HG03469 (cell line): Measurements from ENCODE around the gene CIAO1.
A peak's percentile ranks its signal among the peaks of the same experiment; 100 is the strongest.
"Not testable (repeated sequence)": the region's sequence is repeated elsewhere in the genome, so short reads cannot be mapped to it uniquely, and the experiment has no call there.

Source experiments
- ATAC-seq: cut with Tn5 transposase; IDR thresholded peaks from one replicate; pipeline ENCODE4 v1.9.1; 2021; ENCODE audit warnings: mild to moderate bottlenecking, moderate library complexity, moderate number of reproducible peaks; ENCODE audit not compliant: unreplicated experiment

The CIAO1 gene

GRCh38 chr2:96274355-96275056 lies 8.5 kb downstream of the CIAO1 start:
- ATAC-seq, result no peak

GRCh38 chr2:96276787-96277499 lies 10.9 kb downstream of the CIAO1 start:
- ATAC-seq, result no peak

DNA sequence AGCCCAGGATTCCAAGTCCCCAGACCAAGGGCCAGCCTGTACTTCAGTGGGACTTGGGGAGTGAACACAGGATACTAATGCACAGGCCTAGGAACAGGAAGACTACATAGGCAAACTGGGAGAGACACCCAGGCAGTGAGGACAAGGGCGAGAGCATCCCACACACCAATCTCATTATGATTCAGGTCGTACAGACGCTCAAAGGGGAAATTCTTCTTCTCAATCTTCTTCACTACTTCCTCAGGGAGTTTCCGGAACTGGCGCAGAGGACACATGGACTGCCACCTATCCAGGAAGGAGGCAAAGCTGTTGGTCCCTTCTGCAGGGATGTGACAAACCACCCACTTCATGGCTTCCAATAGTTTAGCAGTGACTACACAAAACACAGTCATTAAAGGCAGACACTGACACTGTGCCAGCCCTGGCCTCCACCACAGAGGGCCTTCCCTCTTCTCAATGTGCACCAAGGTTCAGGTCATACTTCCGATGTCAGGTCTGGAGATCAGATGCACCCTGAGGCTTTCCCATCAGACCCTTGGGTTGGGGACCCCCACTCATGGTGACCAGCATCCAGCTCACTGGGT lies 21.3 kb downstream of the CIAO1 start:
- no peak for ATAC-seq

DNA sequence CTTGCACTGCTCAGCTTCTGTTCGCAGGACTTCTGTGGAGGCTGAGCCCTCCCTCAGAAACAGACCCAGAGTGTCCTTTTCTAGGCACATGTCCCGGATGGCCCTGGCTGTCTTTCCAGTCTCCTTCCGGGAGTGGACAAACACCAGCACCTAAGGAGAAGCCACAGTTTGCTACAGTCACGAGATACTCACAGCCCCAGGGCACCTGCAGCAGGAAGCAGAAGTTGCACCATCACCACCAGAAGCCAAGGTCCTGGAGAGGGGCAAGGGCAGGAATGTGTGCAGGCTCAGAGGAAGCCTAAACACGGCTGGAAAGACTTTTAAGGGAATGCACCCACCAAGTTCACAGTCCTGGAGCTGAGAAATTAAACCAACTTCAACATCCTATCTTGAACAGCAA lies 25.7 kb downstream of the CIAO1 start:
- no peak for ATAC-seq

- not testable (repeated sequence) for ATAC-seq
Observed at GRCh38 chr2:96294271-96294670, 28.2 kb downstream of the CIAO1 start.

GRCh38 chr2:96296925-96297324 lies 30.9 kb downstream of the CIAO1 start:
- ATAC-seq, result no peak

DNA sequence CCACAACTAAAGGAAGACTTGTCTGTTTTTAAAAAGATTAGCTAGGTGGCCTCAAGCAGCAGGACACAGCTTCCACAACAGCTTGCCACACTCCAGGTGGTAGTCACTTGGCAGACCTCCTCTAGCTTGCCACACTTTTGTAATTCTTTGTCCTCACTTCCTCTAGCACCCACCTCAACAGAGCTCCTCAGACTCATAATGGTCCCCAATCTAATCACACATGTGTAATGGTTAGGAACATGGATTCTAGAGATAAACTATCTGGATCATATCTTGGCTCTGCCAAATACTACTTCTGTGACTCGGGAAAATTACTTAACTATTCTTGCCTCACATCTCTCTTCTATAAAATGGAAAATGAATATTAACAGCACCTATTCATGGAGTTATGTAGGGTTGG lies 35.8 kb downstream of the CIAO1 start:
- no peak for ATAC-seq

- ATAC-seq, result no peak
Observed at GRCh38 chr2:96304606-96305005, 38.6 kb downstream of the CIAO1 start.

GRCh38 chr2:96305091-96305978 lies 39.3 kb downstream of the CIAO1 start, which contains the start of gene SNRNP200:
Gene SNRNP200 (minus strand): TSS chr2:96305546. CDS start chr2:96305437, 109 bp downstream.
- peak; percentile 74 for ATAC-seq

- no peak for ATAC-seq
Observed at GRCh38 chr2:96305979-96306308, 39.9 kb downstream of the CIAO1 start.

GRCh38 chr2:96306370-96306769 lies 40.3 kb downstream of the CIAO1 start:
- no peak for ATAC-seq

DNA sequence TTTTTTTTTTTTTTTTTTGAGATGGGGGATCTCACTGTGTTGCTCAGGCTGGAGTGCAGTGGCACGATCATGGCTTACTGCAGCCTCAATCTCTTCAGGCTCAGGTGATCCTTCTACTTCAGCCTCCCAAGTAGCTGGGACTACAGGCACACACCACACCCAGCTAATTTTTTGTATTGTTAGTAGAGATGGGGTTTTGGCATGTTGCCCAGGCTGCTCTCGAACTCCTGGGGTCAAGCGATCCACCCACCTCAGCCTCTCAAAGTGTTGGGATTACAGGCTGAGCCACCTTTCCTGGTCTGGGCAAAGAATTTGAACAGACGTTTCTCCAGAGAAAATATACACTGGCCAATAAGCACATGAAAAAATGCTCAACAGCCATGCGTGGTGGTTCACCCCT lies 42.2 kb downstream of the CIAO1 start:
- no peak for ATAC-seq

GRCh38 chr2:96315005-96315399 lies 49.0 kb downstream of the CIAO1 start:
- no peak for ATAC-seq

- no peak for ATAC-seq
Observed at GRCh38 chr2:96315400-96316071, 49.5 kb downstream of the CIAO1 start.

DNA sequence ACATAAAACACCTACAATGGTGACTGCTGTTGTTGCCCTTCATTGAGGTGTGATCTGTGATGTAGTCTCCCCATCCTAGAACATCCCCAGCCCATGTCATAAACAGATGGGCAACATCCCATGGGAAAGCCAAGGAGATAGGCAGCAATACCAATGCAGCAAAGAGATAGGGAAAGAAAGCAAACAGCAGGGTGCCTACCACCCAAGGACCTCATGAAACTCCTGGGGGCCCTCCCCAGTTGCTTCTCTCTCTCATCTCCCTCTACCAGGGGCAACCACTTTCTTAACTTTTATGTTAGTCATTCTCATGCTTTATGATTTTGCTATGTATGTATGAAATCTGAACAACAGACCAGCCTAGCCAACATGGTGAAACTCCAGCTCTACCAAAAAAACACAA lies 51.0 kb downstream of the CIAO1 start:
- ATAC-seq, result no peak

- no peak for ATAC-seq
Observed at GRCh38 chr2:96317584-96317997, 51.6 kb downstream of the CIAO1 start.

DNA sequence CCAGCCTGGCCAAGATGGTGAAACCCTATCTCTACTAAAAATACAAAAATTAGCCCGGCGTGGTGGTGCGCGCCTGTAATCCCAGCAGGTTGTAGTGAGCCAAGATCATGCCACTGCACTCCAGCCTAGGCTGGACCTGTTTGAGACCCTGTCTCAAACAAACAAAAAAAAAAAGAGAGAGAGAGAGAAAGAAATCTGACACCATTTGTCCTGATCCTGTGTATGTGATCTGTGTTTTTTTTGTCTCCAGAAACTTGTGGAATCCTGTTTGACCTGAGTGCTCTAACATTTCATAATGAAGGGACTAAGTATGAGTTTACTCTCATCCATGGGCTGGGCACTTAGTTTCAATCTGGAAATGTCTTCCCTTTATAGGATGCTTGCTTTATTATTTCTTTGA lies 52.7 kb downstream of the CIAO1 start:
- no peak for ATAC-seq

- ATAC-seq, result no peak
Observed at GRCh38 chr2:96319396-96319795, 53.4 kb downstream of the CIAO1 start.

GRCh38 chr2:96320326-96320725 lies 54.3 kb downstream of the CIAO1 start:
- no peak for ATAC-seq

DNA sequence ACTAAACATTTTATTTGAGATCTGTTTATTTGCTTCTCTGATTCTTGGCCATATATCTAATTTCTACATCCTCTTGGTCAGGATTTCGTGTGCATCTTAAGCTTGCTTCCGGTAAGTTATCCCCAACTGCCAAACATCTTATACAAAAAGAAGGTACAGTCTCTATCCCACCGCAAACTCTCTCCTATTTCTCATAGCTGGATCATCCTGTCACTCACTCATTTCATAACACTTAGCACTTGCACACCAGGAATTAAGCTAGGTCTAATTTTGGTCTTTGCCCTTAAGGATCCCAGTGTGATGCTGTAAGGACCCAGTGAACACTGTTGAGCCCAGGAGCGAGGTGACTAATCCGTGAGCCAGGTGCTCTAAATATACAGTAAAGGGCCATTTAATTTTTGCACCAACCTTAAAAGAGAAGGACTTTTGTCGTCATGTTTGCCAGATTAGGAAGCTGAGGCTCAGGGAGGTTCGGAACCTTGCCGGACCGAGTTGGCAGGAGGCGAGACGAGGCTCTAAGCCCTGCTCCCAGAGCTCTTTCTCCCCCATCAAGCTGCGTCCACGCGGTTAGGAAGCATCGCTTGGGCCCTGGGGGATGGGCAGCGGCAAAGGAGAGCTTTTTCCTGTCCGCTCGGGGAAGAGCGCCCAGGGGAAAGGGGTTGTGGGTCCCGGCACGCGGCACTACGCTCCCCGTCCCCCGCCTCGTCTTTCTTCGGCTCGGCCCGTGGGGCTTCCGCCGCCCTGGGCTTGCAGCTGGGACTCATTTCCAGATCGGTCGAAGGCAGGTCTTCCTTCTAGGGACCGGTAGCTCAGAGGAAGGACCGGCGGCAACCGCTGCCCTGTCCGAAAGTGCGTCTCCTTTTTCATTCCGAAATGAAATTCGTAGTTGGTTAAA lies 55.0 kb downstream of the CIAO1 start:
- no peak for ATAC-seq
